Urinary bladder (tissue), 2 donors: ENCODE data around the gene SGK2. TPM values are rescaled to one million over a fixed set of nuclear protein-coding genes. Genes with fewer than 3 reads are reported as not detected.

Experiments used
- polyA plus RNA-seq: library from polyadenylated mRNA; stranded (reverse); fragments of 200-250 nt; gene quantifications from one replicate; pipeline ENCODE4 v1.2.3, GENCODE V29; 2013
- total RNA-seq: library from RNA; depleted of rRNA; stranded (reverse); fragments of >200 nt; gene quantifications from one replicate; pipeline ENCODE4 v1.2.3, GENCODE V29; 2014
- donor health status: healthy.

Gene SGK2
- total and polyA plus RNA-seq, 2 donors = 1.9 to 6.2 TPM

Other genes with a start within 250 kb of the SGK2 start
- 87.2 TPM for gene SRSF6, start 101.1 kb upstream of the SGK2 start, total RNA-seq
- gene SRSF6, start 101.1 kb upstream of the SGK2 start, polyA plus RNA-seq = 54.7 TPM
- gene L3MBTL1, start 51.3 kb upstream of the SGK2 start, total RNA-seq = 14.5 TPM
- gene L3MBTL1, start 51.3 kb upstream of the SGK2 start, polyA plus RNA-seq = 5.6 TPM
- gene IFT52, start 31.9 kb downstream of the SGK2 start, total RNA-seq = 56.6 TPM
- gene IFT52, start 31.9 kb downstream of the SGK2 start, polyA plus RNA-seq = 28.9 TPM
- 2.3 TPM for gene MYBL2, start 108.1 kb downstream of the SGK2 start, total RNA-seq
- gene MYBL2, start 108.1 kb downstream of the SGK2 start, polyA plus RNA-seq = 0.38 TPM
- not detected for gene GTSF1L, start 168.0 kb downstream of the SGK2 start, total RNA-seq
- not detected for gene GTSF1L, start 168.0 kb downstream of the SGK2 start, polyA plus RNA-seq